GM19438 (cell line): ENCODE measurements around the gene SMOC2.
"Not testable (repeated sequence)": the region's sequence is repeated elsewhere in the genome, so short reads cannot be mapped to it uniquely, and the experiment has no call there.

ENCODE experiments used
- ATAC-seq: cut with Tn5 transposase; IDR thresholded peaks from one replicate; pipeline ENCODE4 v1.9.1; 2021; ENCODE audit warnings: low read depth; ENCODE audit not compliant: unreplicated experiment

SMOC2 gene

DNA sequence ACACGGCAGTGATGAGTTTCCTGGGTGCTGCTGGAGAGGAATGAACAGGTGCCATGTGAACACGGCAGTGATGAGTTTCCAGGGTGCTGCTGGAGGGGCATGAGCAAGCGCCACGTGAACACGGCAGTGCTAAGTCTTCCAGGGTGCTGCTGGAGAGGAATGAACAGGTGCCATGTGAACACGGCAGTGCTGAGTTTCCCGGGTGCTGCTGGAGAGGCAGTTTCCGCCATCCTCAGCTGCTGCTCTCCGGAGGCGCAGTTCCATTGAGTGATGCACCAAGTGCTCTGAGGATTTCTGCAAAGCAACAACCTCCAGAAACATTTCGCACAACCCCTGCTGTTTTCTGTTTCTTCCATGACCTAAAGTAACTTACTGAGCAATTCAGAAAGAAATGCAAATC is 155.4 kb downstream of the SMOC2 start:
- ATAC-seq, result no peak

- no peak for ATAC-seq
These were observed 156.5 kb downstream of the SMOC2 start for GRCh38 chr6:168597471-168597875.

DNA sequence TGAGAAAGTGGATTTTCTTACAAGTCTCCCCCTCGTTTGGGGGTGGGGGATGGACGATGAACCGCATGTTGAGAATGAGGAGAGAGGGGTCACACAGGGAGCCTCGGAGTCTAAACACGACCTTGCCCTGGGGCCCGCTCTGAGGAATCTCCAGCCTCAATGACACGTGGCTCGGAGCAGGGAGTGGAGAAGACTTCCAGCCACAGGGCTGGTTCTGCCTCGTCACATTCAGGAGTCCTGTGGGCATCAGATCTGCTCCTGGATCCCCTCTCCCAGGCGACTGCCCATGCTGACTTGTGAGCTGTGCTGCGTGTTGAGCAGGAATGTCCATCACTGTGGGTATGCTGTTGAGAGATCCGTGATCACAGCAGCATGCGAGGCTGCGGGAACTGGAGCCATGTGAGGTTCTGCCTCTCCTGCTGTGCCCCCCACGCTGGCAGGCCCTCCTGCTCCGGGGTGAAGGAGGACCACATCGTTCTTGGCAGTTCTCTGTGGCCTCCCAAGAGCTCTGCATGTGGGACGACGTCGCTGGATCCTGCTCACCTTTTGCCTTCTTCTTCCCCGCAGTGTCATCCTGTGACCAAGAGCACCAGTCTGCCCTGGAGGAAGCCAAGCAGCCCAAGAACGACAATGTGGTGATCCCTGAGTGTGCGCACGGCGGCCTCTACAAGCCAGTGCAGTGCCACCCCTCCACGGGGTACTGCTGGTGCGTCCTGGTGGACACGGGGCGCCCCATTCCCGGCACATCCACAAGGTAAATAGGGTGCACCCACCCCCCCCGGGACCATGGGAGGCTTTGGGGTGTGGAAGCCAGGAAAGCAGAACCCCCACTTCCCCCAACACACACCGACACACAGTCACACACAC is 157.5 kb downstream of the SMOC2 start:
- ATAC-seq, result no peak

- no peak for ATAC-seq
These were observed 158.1 kb downstream of the SMOC2 start for GRCh38 chr6:168599118-168599494.

DNA sequence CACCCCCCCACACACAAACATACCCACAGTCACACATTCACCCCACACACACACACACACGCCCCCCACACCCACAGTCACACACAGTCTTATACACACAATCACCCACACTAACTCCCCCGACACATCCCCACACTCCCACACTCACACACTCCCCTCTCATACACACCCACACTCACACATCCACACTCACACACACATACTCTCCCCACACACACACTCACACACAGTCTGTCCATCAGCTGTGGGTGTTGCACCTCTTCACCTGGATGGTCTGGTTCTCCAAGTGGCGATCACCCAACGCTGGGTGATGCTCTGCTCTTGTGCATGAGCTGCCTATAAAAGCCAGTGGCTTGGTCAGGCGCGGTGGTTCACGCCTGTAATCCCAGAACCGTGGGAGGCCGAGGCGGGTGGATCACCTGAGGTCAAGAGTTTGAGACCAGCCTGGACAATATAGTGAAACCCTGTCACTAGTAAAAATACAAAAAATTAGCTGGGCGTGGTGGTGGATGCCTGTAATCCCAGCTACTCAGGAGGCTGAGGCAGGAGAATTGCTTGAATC is 158.9 kb downstream of the SMOC2 start:
- no peak for ATAC-seq

GRCh38 chr6:168600381-168600780 is 159.4 kb downstream of the SMOC2 start:
- ATAC-seq, result no peak

DNA sequence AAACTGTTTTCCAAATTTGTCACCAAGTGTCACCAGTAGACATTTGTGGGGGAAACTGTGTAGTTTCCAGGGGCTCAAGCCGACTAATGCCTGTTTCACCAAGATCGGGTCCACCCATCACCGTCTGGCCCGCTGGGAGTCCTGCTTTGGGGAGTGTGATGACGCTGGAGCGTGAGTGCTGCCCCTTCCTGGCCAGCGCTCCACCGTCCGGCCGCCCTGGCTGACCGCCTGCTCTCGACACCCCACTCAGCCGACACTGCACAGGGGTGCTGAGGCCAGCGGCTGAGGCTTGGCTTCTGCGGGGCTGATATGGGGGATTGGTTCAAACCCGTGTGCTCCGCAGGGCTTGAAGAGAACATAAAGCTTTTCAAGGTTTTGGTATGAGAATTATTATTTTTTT is 160.1 kb downstream of the SMOC2 start:
- ATAC-seq, result no peak

DNA sequence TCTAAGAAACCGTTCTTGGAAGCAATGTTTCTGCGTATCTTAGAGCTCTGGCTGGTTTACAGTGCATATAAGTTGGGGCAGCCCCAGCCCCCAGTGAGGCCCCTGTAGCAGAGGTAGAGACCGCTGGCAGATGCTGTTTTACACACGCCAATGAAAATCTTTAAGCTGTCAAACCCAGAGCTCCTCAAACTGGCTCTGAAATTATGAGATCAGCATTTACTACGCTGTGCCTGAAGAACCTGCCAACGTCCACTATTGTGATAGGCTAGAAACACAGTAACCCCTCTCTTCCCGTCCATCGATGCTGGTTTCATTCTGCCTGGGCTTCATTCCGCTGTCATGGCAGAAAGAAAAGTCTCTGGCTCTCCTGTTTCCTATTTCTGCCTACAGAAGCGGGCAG is 160.6 kb downstream of the SMOC2 start:
- ATAC-seq, result no peak

DNA sequence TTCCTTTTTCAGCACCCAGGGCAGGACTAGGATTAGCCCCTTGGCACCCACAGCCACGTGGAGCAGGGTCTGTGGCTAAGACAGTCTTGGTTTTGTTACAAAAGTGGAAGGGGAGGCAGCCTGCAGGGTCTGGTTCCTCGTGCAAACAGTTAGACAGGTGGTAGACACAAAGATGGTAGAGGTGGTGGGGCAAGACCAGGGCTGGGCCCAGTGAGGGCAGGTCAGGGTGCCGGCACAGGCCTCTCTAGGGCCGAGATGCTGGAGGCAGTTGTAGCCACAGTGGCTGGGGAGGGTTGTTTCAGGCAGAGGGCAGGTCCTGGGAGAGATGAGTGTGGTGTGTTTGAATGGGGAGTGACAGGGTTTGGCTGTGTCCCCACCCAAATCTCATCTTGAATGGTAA is 161.6 kb downstream of the SMOC2 start:
- no peak for ATAC-seq

DNA sequence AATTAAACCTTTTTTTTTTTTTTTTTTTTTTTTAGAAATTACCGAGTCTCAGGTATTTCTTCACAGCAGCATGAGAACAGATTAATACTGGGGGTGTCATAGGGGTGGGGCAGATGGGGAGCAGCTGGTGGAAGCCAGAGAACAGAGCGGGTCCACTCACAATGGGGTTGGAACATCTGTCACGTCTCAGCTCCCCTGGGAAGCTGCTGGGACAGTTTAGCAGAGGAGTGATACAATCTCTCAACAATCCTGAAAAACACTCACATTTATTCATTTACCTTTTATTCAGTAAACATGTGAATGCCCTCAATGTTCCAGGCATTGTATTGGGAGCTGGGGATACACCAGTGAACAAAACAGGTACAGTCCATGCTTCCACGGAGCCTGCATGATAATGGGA is 162.2 kb downstream of the SMOC2 start:
- no peak for ATAC-seq

- no peak for ATAC-seq
These were observed 165.0 kb downstream of the SMOC2 start for GRCh38 chr6:168605964-168606363.

- no peak for ATAC-seq
These were observed 165.7 kb downstream of the SMOC2 start for GRCh38 chr6:168606722-168607121.

DNA sequence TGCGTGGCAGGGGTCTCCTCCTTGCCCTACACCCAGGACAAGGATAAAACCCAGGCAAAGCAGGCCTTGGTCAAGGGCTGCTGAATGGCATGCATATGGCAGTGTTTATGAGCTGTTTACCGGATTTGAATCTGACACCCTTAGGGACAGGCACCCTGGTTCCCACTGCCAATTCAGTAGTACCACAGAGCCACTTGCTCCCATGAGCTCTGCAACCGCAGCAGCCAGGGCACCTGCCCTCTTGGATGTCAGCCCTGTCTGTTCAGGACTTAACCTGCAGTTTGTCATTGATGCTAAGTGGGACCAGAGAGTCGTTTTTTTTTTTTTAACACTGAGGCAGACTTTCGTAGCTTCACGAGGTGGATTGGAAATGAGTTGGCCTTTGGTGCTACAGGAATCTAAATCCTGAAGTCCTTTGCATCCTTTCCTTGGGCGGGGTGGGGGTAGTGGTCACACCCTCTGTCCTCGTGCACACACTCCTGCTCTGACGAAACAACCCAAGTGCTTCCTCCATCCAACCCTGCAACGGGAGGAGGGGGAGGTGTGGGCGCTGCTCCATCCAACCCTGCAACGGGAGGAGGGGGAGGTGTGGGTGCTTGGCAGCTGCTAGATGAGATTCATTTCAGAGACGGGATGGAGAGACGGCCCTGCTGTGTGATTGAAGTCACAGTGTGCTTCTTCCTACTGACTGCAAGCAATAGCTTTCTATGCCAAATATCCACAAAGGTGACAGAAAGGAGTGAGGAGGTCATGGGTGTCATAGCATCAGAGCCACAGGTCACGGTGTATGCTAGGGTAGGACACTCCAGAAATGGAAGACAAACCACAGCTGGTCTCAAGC is 166.5 kb downstream of the SMOC2 start:
- ATAC-seq, result no peak

DNA sequence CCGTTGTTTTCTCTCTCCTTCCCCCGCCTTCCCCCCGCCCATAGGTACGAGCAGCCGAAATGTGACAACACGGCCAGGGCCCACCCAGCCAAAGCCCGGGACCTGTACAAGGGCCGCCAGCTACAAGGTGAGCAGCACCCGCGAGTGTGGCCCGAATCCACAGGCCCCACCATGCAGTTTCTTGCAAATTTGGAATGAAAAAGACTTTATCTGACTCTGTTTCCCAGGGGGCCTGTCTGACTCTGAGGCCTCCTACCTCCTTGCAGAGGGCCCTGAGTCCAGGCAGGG is 167.1 kb downstream of the SMOC2 start:
- no peak for ATAC-seq

DNA sequence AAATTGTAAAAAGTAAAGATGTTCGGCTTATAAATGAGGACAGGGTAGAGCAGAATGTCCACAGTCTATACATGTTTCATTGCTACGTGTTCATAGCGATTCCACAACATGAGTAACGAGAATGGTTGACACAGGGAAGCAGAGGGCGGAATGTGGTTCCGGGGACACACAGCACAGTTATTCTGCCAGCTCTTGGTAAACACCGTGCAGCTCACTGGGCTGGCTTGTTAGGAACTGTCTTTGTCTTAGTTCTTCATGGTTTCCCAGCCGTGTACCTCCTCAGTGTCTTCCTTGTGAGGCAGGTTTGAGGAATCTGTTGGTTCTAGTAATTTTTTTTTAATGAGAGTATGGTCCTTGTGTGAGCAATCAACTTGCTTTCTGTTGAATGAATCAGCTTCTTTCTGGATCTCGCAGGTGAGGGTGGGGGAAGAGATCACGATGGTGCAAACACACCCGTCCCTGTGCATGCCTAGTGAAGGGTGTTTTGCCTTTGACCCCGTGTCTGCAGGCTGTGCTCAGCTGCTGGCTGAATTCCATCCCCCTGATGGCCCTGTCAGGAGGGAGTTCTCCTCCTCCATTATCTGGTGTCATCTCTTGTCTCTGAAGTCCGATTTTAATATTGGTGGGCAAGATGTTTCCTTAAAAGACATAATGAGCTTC is 168.2 kb downstream of the SMOC2 start:
- no peak for ATAC-seq

GRCh38 chr6:168609914-168610490 is 169.0 kb downstream of the SMOC2 start:
- no peak for ATAC-seq

DNA sequence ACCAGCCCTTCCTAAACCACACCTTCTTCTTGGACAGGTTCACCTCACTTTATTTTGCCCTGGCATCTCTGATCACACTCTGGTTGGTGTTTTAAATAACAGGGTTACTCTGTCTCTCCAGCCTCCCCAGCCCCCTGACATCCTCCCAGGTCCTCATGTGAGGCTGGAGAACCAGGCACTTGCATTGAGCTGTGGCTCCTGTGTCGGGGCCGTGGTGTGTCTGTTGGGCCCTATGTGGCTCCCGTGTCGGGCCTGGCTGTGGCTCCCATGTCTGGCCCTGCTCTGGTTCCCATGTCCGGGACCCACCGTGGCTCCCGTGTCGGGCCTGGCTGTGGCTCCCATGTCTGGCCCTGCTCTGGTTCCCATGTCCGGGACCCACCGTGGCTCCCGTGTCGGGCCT is 170.0 kb downstream of the SMOC2 start:
- ATAC-seq, result not testable (repeated sequence)

DNA sequence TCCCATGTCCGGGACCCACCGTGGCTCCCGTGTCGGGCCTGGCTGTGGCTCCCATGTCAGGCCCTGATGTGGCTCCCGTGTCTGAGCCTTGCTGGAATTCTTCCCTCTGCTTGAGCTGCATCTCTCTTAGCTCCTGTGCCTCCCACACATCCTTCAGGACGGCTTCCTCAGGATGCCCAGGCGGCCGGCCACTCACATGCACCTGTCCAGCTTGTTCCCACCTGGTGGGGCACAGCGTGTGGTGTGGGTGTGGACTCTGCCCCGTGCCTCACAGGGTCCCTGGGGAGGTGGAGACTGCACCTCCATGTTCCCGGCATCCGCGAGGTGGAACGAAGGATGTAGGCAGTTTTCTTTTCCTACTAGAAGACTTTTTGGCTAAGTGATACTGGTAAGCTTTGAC is 170.7 kb downstream of the SMOC2 start:
- ATAC-seq, result no peak

DNA sequence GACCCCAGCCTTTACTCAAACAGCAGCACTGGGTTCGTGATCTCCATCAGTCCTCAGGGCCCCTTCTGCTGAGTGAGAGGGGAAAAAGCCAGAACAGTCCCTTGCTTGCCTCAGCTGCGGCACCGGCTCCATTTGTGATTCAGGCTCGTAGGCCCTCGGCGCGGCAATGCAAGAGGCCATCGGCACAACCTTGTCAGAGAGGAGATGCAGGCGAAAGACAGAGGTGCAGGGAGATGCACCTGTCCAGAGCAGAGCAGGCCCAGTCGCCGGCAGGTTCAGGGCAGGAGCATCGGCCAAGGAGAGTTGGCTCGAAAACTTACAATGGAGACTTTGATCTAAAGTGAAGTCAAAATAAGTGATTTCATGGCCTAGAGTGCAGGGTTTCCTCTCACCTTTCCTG is 171.6 kb downstream of the SMOC2 start:
- ATAC-seq, result no peak

- no peak for ATAC-seq
These were observed 174.9 kb downstream of the SMOC2 start for GRCh38 chr6:168615837-168616236.
